OCI-LY3 (cell line): ENCODE data around the gene LGALS7B.

Experiments used
- CTCF ChIP-seq: fragments of 200-600, 300-600 bp; sonication (generic); IDR thresholded peaks from 2 replicates; pipeline ENCODE4 v1.5.1; 2014; ENCODE audit warnings: antibody characterized with exemption, low read length, low read depth
- EZH2phosphoT487 ChIP-seq: fragments of 200-600 bp; shearing (Covaris generic); IDR thresholded peaks from 2 replicates; pipeline ENCODE4 v1.6.1; 2018; ENCODE audit warnings: antibody characterized with exemption, mixed run types, low read depth

- TF ChIP-seq CTCF, result no peak
- TF ChIP-seq EZH2phosphoT487, result no peak
These were observed 51.0 kb downstream of the LGALS7B start for GRCh38 chr19:38839816-38840582.
